ENCODE results near the gene THADA.

THADA gene

DNA sequence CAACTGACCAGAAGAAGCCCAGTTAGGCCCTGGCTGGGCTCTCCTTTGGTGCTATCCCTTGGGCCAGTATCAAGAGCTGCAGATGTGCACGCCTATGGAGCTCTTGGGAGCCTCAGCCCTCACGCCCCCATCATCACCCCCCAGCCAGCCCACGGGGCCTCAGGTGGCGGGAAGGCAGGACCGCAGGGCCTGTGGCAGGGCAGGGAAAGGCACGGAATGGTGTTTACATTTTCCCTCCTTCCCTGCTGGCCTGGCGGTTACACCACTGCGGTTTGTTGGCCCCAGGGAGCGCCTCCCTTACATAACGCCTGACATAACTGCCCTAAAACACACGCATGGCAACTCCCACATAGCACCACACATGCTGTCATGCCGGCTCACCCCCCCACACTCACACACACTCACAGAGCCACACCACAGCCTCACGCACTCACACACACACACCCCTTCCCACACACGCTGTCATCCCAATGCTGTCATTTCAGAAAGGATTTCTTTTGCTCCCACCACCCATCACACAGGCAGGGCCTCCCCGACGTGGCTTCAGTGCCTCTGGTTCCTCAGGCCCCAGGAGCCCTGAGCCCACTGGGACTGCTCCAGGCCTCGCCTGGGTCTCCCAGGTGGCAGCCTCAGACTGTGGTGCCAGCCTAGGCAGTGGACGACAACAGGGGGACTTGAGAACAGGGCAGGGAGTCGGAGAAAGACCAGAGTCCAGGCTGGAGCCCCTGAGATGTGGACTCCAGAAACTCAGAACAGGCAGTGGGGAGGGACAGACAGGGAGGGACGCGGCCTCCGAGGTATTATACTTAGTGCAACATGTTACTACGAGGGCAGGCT, 385.2 kb downstream of the THADA start:
- DNase-seq (ENCODE audit: low read depth in 2 of 2), result no peak

DNA sequence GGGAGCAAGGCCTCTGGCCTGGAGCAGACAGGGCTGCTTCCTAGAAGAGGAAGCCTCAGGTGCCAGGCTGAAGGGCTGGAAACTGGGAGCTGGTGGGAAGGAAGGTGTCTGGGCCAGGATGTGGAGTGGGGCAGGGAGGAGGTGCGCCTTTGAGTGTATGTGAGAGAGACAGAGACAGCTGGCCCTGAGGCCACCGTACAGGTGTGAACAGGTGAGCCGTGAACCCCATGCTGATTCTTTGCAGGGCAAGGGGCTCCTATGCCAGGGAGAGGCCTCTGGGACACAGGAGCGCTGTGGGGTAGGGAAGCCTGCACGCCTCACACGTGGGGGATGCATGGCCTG, 385.7 kb downstream of the THADA start:
- DNase-seq (ENCODE audit: low read depth in 2 of 2), result no peak

DNA sequence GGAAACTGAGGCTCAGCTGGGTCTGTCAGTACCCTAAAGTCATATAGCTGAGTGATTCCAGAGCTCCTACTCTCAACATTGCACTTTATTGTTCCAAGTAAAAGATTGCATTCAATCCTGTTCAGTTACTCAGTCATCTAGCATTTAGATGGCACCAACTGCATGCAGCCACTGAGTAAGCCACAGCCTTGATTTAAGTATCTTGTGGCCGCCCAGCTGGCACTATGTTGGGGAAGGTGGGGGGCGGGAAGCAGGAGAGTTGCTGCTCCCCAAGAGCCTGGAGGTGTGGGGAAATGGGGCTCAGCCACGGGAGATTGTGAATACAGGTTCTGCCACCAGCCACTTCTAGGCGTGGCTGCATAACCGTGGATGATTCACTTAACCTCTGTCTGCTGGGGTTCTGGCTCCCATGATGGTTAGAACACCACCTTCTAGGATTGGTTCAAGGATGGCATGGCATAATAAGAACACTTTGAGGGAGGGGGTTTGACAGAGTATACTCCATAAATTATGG, 386.6 kb downstream of the THADA start:
- DNase-seq (ENCODE audit: low read depth in 2 of 2), result no peak

DNA sequence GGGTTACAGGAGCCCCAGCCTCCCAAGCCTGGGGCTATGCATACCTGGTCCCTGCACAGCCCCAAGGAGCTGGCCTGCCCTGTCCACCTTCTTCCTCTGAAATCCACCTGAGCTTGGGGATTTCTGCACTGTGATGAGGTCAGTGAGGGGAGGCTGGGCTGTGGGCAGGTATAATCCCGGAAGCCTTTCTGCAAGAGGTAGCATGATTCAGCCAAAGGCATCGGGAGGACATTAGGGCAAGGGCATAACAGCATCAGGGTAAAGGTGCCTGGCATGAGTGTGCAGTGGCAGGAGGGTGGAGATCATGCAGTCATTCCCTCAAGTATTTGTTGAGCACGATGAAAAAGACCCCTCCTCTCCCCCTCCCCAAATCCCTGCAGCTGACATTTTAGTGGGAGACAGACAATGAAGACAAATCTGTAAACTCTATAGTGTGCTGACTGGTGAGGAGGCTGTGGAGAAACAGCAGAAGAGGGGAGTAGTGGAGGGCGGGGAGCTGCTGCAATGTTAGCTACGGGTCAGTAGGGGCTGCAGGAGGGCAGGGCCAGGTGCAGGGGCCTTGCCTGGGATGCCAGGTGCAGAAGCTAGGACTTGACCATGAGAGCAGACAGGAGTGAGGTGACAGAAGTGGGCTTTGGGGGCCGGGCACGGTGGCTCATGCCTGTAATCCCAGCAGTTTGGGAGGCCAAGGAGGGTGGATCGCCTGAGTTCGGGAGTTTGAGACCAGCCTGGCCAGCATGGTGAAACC, 388.1 kb downstream of the THADA start:
- DNase-seq (ENCODE audit: low read depth in 2 of 2), result no peak

DNA sequence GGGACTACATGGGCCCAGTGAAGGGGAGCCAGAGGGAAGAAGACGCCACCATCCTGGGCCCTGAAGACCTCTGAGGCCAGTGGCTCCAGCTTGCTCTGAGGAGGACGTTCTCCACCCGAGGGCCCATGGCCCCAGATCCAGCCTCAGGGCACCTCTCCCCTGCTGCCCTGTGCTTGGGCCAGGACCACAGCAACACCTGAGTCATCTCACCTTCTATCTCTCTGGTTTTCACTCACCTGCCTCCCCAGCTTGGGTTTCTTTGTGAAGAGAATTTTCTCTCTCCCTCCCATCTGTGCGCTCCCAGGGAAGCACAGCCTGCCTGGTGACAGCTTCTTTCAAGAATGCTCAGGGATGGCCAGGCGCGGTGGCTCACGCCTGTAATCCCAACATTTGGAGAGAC, 389.2 kb downstream of the THADA start:
- no peak for DNase-seq (ENCODE audit: low read depth in 2 of 2)

DNA sequence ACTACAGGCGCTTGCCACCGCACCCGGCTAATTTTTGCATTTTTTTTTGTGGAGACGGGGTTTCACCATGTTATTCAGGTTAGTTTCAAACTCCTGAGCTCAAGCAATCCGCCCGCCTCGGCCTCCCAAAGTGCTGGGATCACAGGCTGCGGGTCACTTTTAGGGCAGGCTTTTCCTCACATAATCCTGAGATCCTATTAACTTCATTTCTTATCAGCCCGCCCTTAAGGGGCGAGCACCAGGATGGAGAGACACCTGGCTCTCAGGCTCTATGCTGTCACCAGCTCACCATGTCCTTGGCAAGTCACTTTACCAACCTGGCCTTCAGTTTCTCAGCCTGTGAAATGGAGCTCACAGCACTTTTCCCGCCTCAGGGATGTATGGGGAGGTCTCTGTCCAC, 392.5 kb downstream of the THADA start:
- no peak for DNase-seq (ENCODE audit: low read depth in 2 of 2)

DNA sequence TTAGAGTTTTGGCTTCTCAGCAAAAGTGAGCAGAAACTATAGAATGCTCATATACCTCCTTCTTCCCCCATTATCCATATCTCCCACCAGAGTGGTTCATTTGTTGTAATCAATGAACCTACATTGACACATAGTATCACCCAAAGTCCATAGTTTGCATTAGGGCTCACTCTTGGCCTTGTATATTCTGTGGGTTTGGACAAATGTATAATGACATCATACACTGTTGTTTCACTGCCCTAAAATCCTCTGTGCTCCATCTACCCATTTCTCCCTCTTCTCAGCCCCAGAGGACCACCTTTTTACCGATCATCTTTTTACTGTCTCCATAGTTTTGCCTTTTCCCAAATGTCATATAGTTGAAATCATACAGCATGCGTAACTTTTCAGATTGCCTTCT, 393.5 kb downstream of the THADA start:
- no peak for DNase-seq (ENCODE audit: low read depth in 2 of 2)

DNA sequence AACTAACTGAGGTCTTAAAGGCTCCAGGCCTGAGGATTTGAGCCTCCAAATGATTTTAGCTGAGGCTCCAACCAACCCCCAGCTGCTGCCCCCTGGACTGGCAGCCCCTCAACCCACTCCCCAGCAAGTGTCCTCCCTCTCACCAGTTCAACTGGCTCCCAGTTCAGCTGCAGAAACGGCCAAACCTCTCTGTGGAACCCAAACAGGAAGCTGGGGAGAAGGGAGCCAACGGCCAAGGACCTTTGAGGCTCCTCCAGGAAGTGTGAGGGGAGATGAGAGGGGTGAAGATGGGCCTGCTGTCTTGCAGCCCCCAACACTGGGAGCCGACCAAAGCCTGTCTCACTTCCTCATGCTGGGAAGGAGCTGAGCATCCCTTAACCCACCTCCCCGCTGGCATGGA, 394.3 kb downstream of the THADA start:
- no peak for DNase-seq (ENCODE audit: low read depth in 2 of 2)

DNA sequence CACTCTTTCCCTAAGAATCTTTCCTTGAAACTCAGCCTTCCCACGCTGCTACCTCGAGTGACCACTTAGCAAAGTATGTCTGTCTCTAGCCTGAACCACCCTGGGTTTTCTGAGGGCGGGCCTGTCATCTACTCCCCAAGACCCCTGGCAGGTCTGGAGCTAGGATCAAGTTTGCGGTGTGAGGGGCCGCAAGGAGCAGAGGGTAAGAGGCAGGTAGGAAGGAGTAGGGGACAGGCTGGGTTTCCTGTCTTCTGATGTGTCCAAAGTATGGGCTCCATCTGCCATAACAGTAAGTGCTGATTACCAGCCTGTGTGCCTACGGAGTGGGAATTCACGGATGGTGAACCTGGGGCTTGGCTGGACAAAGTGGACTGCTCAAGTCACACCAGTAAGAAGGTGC, 394.8 kb downstream of the THADA start:
- DNase-seq (ENCODE audit: low read depth in 2 of 2), result no peak

DNA sequence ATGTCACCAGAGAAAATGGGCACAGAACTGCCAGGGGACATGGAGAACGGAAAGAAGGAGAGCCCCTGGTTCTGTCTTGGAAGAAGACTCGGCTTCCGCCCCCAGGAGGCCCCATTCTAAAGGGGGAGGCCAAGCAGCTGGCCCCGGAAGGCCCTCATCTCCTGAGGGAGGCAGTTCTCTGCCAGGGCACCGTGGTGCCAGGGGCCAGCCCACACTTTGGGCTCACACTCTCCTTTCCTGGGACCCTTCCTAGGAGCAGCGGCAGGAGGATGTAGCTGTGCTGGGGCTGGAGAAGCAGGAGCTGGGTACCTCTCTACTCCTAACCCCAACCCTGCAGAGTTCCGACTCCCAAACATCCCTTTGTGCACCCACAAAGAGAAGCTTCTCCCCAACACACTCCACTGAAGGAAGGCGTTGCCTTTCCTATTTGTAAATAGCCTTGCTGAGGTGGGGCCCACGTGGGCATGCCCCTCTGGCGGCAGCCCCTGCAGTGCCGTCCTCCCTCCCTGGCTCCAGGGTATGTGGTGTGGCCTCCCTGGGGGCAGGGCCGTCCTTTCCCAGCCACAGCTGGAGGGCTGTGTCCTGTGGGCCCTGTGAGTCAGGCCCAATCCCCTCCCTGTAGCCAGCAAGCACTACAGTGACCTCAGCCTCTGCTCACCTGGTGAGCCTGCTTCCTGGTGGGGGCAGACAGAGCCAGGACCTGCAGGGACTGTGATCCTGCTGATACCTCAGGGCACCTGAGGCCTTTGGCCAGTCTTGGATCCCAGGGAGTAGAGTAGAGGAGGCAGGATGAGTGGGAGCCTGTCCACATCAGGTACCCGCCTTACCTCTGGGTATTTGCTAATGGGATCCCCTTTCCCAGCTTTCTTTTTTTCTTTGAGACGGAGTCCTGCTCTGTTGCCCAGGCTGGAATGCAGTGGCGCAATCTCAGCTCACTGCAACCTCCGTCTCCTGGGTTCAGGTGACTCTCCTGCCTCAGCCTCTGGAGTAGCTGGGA, 396.0 kb downstream of the THADA start:
- DNase-seq (ENCODE audit: low read depth in 2 of 2), result no peak

DNA sequence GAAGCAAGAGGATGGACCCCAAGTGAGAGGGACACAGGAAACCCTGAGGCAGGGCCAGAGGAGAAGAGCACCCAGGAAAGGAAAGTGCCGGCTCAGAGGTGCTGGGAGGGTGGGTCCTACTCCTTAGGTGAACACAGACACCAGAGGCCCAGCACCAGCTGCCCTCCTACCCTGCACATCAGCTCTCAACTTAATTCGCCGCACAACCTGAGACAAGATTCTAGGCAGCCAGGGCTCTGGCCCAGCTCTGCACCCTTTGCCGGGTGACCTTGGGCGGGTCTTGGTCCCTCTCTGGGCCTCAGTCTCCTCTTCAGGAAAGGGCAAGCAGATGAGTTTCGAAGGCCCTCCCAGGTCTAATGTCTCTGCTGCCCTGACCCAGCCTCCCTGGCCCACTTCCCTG, 397.6 kb downstream of the THADA start:
- no peak for DNase-seq (ENCODE audit: low read depth in 2 of 2)

DNA sequence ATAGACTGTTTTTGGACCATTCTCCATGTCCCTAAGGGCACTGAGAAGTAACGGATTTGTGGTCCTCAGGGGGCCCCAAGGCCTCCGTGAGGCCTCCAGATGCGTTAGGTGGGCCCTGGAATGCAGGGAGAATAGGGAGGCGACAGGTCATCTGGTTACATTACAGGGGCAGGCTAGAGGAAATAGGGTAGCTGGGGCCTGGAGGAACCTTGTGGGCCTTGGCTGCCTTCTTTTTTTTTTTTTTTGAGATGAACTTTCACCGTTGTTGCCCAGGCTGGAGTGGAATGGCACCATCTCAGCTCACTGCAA, 398.3 kb downstream of the THADA start:
- no peak for DNase-seq (ENCODE audit: low read depth in 2 of 2)

DNA sequence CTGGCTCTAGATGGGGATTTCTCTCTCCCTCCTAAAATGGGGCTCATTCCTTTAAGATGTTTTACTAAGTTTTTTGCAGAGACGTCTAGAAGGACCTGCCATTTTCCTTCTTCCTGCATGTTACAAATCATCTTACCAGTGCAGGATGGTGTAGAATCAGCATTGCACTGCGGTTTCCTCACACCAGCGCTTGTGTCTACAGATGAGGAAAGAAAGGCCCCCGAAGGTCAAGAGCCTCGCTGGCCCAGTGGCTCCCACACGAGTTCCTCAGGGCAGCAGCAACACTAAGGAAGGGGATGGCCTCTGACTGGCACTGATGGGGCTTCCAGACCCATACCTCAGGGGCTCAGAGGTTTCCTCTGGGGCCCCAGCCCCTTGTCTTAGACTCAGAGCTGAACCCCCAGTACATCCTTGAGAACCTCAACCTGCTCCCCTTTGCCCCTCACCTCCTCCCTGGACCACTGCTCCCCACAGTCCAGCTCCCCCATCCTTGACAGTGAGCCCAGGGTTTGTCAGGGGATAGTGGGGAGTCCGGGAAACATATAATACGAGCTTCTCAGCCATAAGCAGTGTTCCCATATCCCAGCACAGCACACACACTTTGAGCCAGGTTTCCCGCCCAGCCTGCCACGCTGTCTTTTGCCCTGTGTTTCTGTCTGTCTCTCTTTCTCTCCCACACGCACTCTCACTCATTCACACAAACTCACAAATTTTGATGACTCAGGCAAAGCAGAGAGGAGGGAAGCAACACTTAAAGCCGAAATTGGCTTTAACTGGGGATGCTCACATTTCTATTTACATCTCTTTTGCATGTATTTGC, 398.9 kb downstream of the THADA start:
- no peak for DNase-seq (ENCODE audit: low read depth in 2 of 2)

DNA sequence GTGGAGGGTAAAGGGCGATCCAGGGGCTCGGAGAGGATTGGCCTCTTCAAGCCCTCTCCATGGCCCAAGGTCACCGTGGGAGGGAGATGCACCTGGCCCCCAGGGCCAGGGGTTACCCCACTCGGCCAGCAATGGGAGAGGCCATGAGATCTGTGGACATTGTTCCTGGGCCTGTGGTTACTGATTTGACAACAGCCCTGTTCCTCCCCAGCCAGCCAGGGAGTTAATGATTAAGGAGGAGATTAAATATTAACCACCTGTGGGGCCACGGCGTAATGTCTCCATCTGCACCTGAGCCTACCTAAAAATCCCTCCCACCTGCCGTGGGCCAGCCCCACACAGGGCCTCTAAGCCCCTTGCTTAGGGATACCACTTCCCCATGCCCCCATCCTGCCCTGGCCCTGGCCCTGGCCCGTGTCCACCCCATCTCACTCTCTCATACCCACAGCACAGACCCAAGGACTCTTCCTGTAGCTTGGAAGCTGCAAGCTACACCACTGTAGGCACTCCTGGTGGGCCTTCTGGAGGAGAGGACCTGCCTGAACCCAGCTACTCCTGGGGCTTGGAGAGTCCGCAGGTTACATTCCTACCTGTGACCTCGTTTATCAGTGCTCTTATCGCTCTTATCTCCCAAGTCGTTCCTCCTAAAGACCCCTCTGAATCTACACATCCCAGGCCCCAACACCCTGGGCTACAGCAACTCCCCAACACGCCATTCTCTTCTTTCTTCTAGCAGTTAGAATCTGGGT, 401.5 kb downstream of the THADA start:
- no peak for DNase-seq (ENCODE audit: low read depth in 2 of 2)

DNA sequence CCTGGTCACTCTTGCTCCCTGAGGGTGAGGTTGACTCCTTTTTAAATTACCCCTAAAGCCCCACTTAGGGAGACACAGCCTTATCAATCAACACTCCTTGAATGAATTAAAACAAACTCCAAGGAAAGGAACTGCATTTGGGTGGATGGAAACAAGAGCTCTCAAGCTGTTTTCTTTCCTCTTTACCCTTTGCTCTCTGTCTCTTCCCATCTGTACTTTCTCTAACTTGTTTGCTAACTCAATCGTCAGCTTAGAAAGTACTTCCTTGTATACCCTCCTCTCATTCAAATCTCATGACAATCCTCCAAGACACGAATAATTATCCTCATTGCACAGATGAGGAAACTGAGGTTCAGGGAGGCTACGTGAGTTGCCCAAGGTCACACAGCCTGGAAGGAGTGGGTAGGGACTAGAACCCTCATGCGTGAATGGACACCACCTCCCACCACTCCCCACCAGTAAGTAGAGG, 402.2 kb downstream of the THADA start:
- no peak for DNase-seq (ENCODE audit: low read depth in 2 of 2)

DNA sequence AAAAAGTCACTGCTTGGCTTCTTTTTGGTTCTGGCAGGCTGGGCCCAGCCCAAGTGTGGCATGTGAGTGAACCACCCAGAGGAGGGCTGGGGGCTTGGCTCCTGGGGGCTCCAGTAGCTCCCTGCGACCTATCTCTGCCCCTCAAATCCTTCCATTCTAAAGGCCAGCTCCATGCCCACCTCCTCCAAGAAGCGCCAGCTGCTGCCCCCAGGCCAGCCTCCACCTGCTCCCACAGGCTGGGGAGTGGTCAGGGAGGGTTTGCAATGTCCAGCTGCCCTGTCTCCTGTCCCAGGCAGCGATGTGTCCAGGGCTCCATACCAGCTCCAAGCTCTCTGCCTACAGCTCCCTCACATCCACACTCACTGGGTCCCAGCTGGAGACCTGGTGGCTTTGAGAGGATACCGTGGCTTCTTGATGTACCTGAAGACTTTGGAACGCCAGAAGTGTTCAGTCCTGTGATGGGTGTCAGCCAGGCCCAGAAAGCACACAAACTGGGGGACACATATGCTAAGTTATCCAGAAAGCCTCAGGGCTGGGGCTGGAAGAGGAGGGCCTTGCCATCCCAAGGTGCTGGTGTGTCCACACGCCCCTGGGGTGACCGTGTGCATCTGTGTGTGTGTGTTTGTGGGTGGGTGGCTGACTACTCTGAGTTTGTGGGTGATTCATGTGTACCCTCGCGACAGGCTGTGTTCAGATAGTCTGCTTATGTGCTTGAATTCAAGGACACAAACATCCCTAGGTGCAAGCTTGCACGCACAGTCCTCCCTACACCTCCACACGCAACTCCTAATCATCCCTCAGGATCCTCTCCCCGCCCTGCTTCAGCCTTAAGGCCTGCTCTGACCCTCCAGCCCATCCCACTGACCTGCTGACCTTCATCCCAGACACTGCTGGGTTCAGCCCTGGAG, 402.8 kb downstream of the THADA start:
- no peak for DNase-seq (ENCODE audit: low read depth in 2 of 2)

DNA sequence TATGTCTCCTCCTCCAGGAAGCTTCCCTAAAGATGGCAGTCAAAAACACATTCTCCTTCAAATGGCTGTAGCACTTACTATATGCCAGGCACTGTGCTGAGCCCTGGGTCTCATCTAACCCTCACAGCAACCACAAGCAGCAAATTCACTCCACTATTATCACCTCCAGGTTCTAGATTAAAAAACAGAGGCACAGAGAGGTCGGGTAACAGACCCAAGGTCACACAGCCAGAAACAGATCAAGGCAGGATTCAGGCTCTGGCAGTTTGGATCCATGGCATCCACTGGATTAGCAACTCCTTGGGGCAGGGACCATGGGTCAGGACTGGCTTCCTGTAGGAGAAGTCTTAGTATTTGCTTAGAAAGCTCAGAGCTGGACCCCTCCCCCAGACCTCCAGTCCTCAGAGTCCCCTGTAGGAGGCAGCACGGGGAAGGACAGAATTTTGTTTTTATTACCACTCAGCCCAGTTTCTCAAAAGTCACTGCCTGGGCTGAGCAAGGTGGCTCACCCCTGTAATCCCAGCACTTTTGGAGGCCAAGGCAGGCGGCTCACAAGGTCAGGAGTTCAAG, 403.8 kb downstream of the THADA start:
- DNase-seq (ENCODE audit: low read depth in 2 of 2), result no peak

DNA sequence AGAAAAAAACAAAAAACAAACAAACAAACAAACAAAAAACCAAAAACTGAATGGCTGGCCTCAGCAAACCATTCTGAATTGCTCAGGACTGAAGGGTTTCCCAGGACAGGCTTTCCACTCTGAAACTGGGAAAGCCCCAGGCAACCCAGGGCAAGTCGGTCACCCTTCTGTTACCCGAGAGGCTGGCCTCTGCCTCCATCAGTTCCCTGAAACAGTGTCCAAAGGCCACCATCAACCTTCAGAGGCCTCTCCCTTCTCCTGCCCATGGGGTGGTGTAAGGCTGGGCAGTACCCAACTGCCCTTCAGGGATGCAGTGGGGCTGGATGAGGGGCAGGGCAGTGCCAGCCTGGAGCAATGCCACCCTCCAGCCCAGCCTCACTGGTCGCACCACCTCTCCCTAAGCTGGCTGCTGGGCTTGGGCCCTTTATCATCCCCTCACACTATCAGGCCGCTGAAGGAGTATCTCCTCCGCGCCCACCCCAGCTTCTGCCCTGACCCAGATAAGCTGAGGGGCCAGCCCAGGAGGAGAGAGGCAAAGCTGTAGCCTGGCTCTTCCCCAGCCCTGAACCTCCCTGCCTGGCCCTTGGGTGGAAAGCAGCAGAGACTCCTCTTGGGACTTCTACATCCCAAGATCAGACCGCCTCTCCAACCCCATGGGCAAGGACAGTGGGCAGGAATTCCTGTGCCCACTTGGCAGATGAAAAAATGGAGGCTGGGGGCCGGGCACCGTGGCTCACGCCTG, 405.4 kb downstream of the THADA start:
- no peak for DNase-seq (ENCODE audit: low read depth in 2 of 2)
